ENCODE data around the gene TAC4. TPM values are rescaled to one million over a fixed set of nuclear protein-coding genes. Genes with fewer than 3 reads are reported as not detected.

The TAC4 gene
- total and polyA plus RNA-seq, 3 experiments from 2014 or later, result not detected

GRCh38 chr17:49890077-49890821 is 42.4 kb upstream of the TAC4 start:
- no peaks in the 10 kb centered on the region for H3K9me3 ChIP-seq (ENCODE audit: low read length)
- CTCF ChIA-PET, result interaction anchor here (2.5 kb wide), 1 partner anchor 106 kb away, joined by 12 read pairs; no protein-coding TSS in a partner anchor
- no peaks in the 10 kb centered on the region for H3K36me3 Mint-ChIP-seq
- no peaks in the 10 kb centered on the region for H3K4me1 ChIP-seq (ENCODE audit: insufficient read depth, low read length)
- H3K4me1 Mint-ChIP-seq, result no peaks in the 10 kb centered on the region
- no peak overlapping the region for H3K27ac ChIP-seq (ENCODE audit: low read depth, low read length)
- POLR2A ChIA-PET, result no interaction called here
- H3K4me3 ChIP-seq (ENCODE audit: low read length), result no peak overlapping the region
- H3K36me3 ChIP-seq (ENCODE audit: insufficient read depth, low read length), result no peaks in the 10 kb centered on the region
- no peak overlapping the region for H3K4me3 Mint-ChIP-seq
- peaks cover 16% of the 10 kb centered on the region for H3K27me3 ChIP-seq (ENCODE audit: insufficient read depth, low read length, poor library complexity, severe bottlenecking)
- peaks cover 0 to 2% (median 0%) of the 10 kb centered on the region in 5 donors for H3K9me3 Mint-ChIP-seq
- peaks cover 43 to 71% of the 10 kb centered on the region in 2 donors for H3K27me3 Mint-ChIP-seq
- no peak for DNase-seq
- H3K27ac Mint-ChIP-seq, result no peak overlapping the region

GRCh38 chr17:49889500-49889899 is 41.6 kb upstream of the TAC4 start:
- no peaks in the 10 kb centered on the region for H3K4me1 Mint-ChIP-seq
- no peak for DNase-seq
- Histone ChIP-seq H3K4me1 (ENCODE audit: insufficient read depth, low read length) (no peaks in the 10 kb centered on the region), H3K4me3 (ENCODE audit: low read length) (no peak overlapping the region), H3K36me3 (ENCODE audit: insufficient read depth, low read length) (no peaks in the 10 kb centered on the region), H3K9me3 (ENCODE audit: low read length) (no peaks in the 10 kb centered on the region), H3K27ac (ENCODE audit: low read depth, low read length) (no peak overlapping the region), H3K27me3 (ENCODE audit: insufficient read depth, low read length, poor library complexity, severe bottlenecking) (peaks cover 16% of the 10 kb centered on the region)
- peaks cover 36 to 67% of the 10 kb centered on the region in 2 donors for H3K27me3 Mint-ChIP-seq
- H3K4me3 Mint-ChIP-seq, result no peak overlapping the region
- peaks cover 0 to 2% (median 0%) of the 10 kb centered on the region in 5 donors for H3K9me3 Mint-ChIP-seq
- POLR2A ChIA-PET, result no interaction called here
- CTCF ChIA-PET, result interaction anchor here (2.5 kb wide), 1 partner anchor 107 kb away, joined by 12 read pairs; no protein-coding TSS in a partner anchor
- peak overlapping the region in 1 of 8 donors; percentile 44 for H3K27ac Mint-ChIP-seq
- H3K36me3 Mint-ChIP-seq, result no peaks in the 10 kb centered on the region

GRCh38 chr17:49887744-49888360 is 40.0 kb upstream of the TAC4 start:
- ChIA-PET POLR2A (no interaction called here), CTCF (no interaction called here)

GRCh38 chr17:49887086-49887743 is 39.3 kb upstream of the TAC4 start:
- no peaks in the 10 kb centered on the region for H3K36me3 ChIP-seq (ENCODE audit: insufficient read depth, low read length)
- H3K4me3 Mint-ChIP-seq, result no peak overlapping the region
- H3K27ac ChIP-seq (ENCODE audit: low read depth, low read length), result no peak overlapping the region
- ChIA-PET POLR2A (no interaction called here), CTCF (interaction anchor here (1.2 kb wide), 1 partner anchor 110 kb away, joined by 3 read pairs; no protein-coding TSS in a partner anchor)
- DNase-seq, result no peak
- peaks cover 33 to 64% of the 10 kb centered on the region in 2 donors for H3K27me3 Mint-ChIP-seq
- no peaks in the 10 kb centered on the region for H3K4me1 Mint-ChIP-seq
- peaks cover 0 to 2% (median 0%) of the 10 kb centered on the region in 5 donors for H3K9me3 Mint-ChIP-seq
- peaks cover 10% of the 10 kb centered on the region for H3K27me3 ChIP-seq (ENCODE audit: insufficient read depth, low read length, poor library complexity, severe bottlenecking)
- H3K4me1 ChIP-seq (ENCODE audit: insufficient read depth, low read length), result no peaks in the 10 kb centered on the region
- no peaks in the 10 kb centered on the region for H3K36me3 Mint-ChIP-seq
- H3K9me3 ChIP-seq (ENCODE audit: low read length), result no peaks in the 10 kb centered on the region
- no peak overlapping the region for H3K27ac Mint-ChIP-seq
- no peak overlapping the region for H3K4me3 ChIP-seq (ENCODE audit: low read length)

More at GRCh38 chr17:49887744-49888360, 40.0 kb upstream of the TAC4 start:
- Mint-ChIP-seq H3K36me3 (no peaks in the 10 kb centered on the region), H3K4me3 (peak overlapping the region in 1 of 7 donors; percentile 29), H3K4me1 (no peaks in the 10 kb centered on the region), H3K27ac (no peak overlapping the region), H3K27me3 (peaks cover 32 to 63% of the 10 kb centered on the region in 2 donors), H3K9me3 (peaks cover 0 to 2% (median 0%) of the 10 kb centered on the region in 5 donors)
- Histone ChIP-seq H3K4me3 (ENCODE audit: low read length) (no peak overlapping the region), H3K36me3 (ENCODE audit: insufficient read depth, low read length) (no peaks in the 10 kb centered on the region), H3K27ac (ENCODE audit: low read depth, low read length) (no peak overlapping the region), H3K4me1 (ENCODE audit: insufficient read depth, low read length) (no peaks in the 10 kb centered on the region), H3K27me3 (ENCODE audit: insufficient read depth, low read length, poor library complexity, severe bottlenecking) (peaks cover 10% of the 10 kb centered on the region), H3K9me3 (ENCODE audit: low read length) (no peaks in the 10 kb centered on the region)
- no peak for DNase-seq

GRCh38 chr17:49886036-49886435 is 38.2 kb upstream of the TAC4 start:
- H3K27ac ChIP-seq (ENCODE audit: low read depth, low read length), result no peak overlapping the region
- no peak overlapping the region for H3K4me3 ChIP-seq (ENCODE audit: low read length)
- H3K9me3 ChIP-seq (ENCODE audit: low read length), result no peaks in the 10 kb centered on the region
- H3K27me3 ChIP-seq (ENCODE audit: insufficient read depth, low read length, poor library complexity, severe bottlenecking), result peaks cover 2% of the 10 kb centered on the region
- Mint-ChIP-seq H3K4me3 (no peak overlapping the region), H3K9me3 (peaks cover 0 to 2% (median 0%) of the 10 kb centered on the region in 5 donors), H3K4me1 (no peaks in the 10 kb centered on the region), H3K36me3 (no peaks in the 10 kb centered on the region), H3K27me3 (peaks cover 28 to 62% of the 10 kb centered on the region in 2 donors), H3K27ac (no peak overlapping the region)
- DNase-seq, result no peak
- no peaks in the 10 kb centered on the region for H3K36me3 ChIP-seq (ENCODE audit: insufficient read depth, low read length)
- ChIA-PET POLR2A (no interaction called here), CTCF (interaction anchor here (1.2 kb wide), 1 partner anchor 111 kb away, joined by 3 read pairs; no protein-coding TSS in a partner anchor)
- no peaks in the 10 kb centered on the region for H3K4me1 ChIP-seq (ENCODE audit: insufficient read depth, low read length)

- Histone ChIP-seq H3K36me3 (ENCODE audit: insufficient read depth, low read length) (no peaks in the 10 kb centered on the region), H3K27me3 (ENCODE audit: insufficient read depth, low read length, poor library complexity, severe bottlenecking) (peaks cover 8% of the 10 kb centered on the region), H3K27ac (ENCODE audit: low read depth, low read length) (no peak overlapping the region), H3K9me3 (ENCODE audit: low read length) (no peaks in the 10 kb centered on the region), H3K4me1 (ENCODE audit: insufficient read depth, low read length) (peaks cover 6% of the 10 kb centered on the region), H3K4me3 (ENCODE audit: low read length) (no peak overlapping the region)
- Mint-ChIP-seq H3K4me3 (no peak overlapping the region), H3K4me1 (peaks cover 0 to 7% (median 5%) of the 10 kb centered on the region in 3 donors), H3K9me3 (peaks cover 0 to 2% (median 0%) of the 10 kb centered on the region in 5 donors), H3K36me3 (no peaks in the 10 kb centered on the region), H3K27me3 (peaks cover 36 to 70% of the 10 kb centered on the region in 2 donors), H3K27ac (no peak overlapping the region)
- ChIA-PET CTCF (interaction anchor here (1.0 kb wide), 1 partner anchor 116 kb away, joined by 4 read pairs; no protein-coding TSS in a partner anchor), POLR2A (no interaction called here)
- DNase-seq, result no peak
Observed at GRCh38 chr17:49882434-49882833, 34.6 kb upstream of the TAC4 start.

- Histone ChIP-seq H3K4me1 (ENCODE audit: insufficient read depth, low read length) (peaks cover 6% of the 10 kb centered on the region), H3K9me3 (ENCODE audit: low read length) (no peaks in the 10 kb centered on the region), H3K27ac (ENCODE audit: low read depth, low read length) (no peak overlapping the region), H3K27me3 (ENCODE audit: insufficient read depth, low read length, poor library complexity, severe bottlenecking) (peaks cover 12% of the 10 kb centered on the region), H3K36me3 (ENCODE audit: insufficient read depth, low read length) (no peaks in the 10 kb centered on the region), H3K4me3 (ENCODE audit: low read length) (no peak overlapping the region)
- no peak overlapping the region for H3K27ac Mint-ChIP-seq
- H3K4me3 Mint-ChIP-seq, result no peak overlapping the region
- CTCF ChIA-PET, result interaction anchor here (0.9 to 3.6 kb wide), 5 partner anchors 18 to 206 kb away, joined by 4 to 35 read pairs (median 5); no protein-coding TSS in a partner anchor
- no peaks in the 10 kb centered on the region for H3K9me3 Mint-ChIP-seq
- no peaks in the 10 kb centered on the region for H3K36me3 Mint-ChIP-seq
- POLR2A ChIA-PET, result no interaction called here
- peaks cover 31 to 65% of the 10 kb centered on the region in 2 donors for H3K27me3 Mint-ChIP-seq
- peaks cover 0 to 7% (median 5%) of the 10 kb centered on the region in 3 donors for H3K4me1 Mint-ChIP-seq
- no peak for DNase-seq
Observed at GRCh38 chr17:49881054-49881402, 33.2 kb upstream of the TAC4 start.

Measured in CD8-positive, alpha-beta memory T cell (primary cell).